ENCODE results near the gene WDR37.
"Not testable (repeated sequence)": the region's sequence is repeated elsewhere in the genome, so short reads cannot be mapped to it uniquely, and the experiment has no call there.

The WDR37 gene

GRCh38 chr10:1153251-1153763 lies 97.1 kb downstream of the WDR37 start:
- no peak for DNase-seq (ENCODE audit: low read depth, low spot score)

- no peak for DNase-seq (ENCODE audit: low read depth, low spot score)
Observed at GRCh38 chr10:1153805-1154351, 97.7 kb downstream of the WDR37 start.

- DNase-seq (ENCODE audit: low read depth, low spot score) = no peak
Observed at GRCh38 chr10:1154531-1155295, 98.5 kb downstream of the WDR37 start.

GRCh38 chr10:1155791-1156615 lies 99.8 kb downstream of the WDR37 start:
- no peak for DNase-seq (ENCODE audit: low read depth, low spot score)

GRCh38 chr10:1156616-1156886 lies 100.4 kb downstream of the WDR37 start:
- DNase-seq (ENCODE audit: low read depth, low spot score) = no peak

- no peak for DNase-seq (ENCODE audit: low read depth, low spot score)
Observed at GRCh38 chr10:1156921-1157614, 100.9 kb downstream of the WDR37 start.

- DNase-seq (ENCODE audit: low read depth, low spot score) = no peak
Observed at GRCh38 chr10:1157615-1157933, 101.4 kb downstream of the WDR37 start.

GRCh38 chr10:1158066-1158465 lies 101.9 kb downstream of the WDR37 start:
- DNase-seq (ENCODE audit: low read depth, low spot score) = no peak

- DNase-seq (ENCODE audit: low read depth, low spot score) = not testable (repeated sequence)
Observed at GRCh38 chr10:1158536-1158935, 102.4 kb downstream of the WDR37 start.

- no peak for DNase-seq (ENCODE audit: low read depth, low spot score)
Observed at GRCh38 chr10:1159131-1160061, 103.2 kb downstream of the WDR37 start.

GRCh38 chr10:1160561-1161314 lies 104.6 kb downstream of the WDR37 start:
- DNase-seq (ENCODE audit: low read depth, low spot score) = no peak

- DNase-seq (ENCODE audit: low read depth, low spot score) = not testable (repeated sequence)
Observed at GRCh38 chr10:1161315-1161673, 105.1 kb downstream of the WDR37 start.

GRCh38 chr10:1162481-1163203 lies 106.5 kb downstream of the WDR37 start:
- no peak for DNase-seq (ENCODE audit: low read depth, low spot score)

GRCh38 chr10:1163204-1163660 lies 107.0 kb downstream of the WDR37 start:
- DNase-seq (ENCODE audit: low read depth, low spot score) = no peak

- DNase-seq (ENCODE audit: low read depth, low spot score) = no peak
Observed at GRCh38 chr10:1163831-1164230, 107.6 kb downstream of the WDR37 start.

GRCh38 chr10:1166101-1166827 lies 110.1 kb downstream of the WDR37 start:
- DNase-seq (ENCODE audit: low read depth, low spot score) = no peak

GRCh38 chr10:1166828-1167275 lies 110.7 kb downstream of the WDR37 start:
- DNase-seq (ENCODE audit: low read depth, low spot score) = no peak

GRCh38 chr10:1168763-1169162 lies 112.6 kb downstream of the WDR37 start:
- DNase-seq (ENCODE audit: low read depth, low spot score) = no peak
